Middle frontal gyrus (tissue), 1 donor: ENCODE data around the gene CNTFR.

ENCODE experiments used
- DNase-seq: peaks from one replicate; pipeline ENCODE4 v3.0.0-alpha.2; 2015; ENCODE audit warnings: low spot score; ENCODE audit errors: extremely low spot score

Gene CNTFR

GRCh38 chr9:34572628-34573027 lies 16.9 kb downstream of the CNTFR start:
- DNase-seq: no peak

GRCh38 chr9:34572092-34572491 lies 17.4 kb downstream of the CNTFR start:
- no peak for DNase-seq

GRCh38 chr9:34571481-34571810 lies 18.1 kb downstream of the CNTFR start:
- DNase-seq: no peak

- no peak for DNase-seq
These were observed 18.6 kb downstream of the CNTFR start for GRCh38 chr9:34570809-34571480.

GRCh38 chr9:34570376-34570775 lies 19.1 kb downstream of the CNTFR start:
- no peak for DNase-seq

GRCh38 chr9:34568774-34569173 lies 20.8 kb downstream of the CNTFR start:
- no peak for DNase-seq

GRCh38 chr9:34568133-34568532 lies 21.4 kb downstream of the CNTFR start:
- DNase-seq: no peak

GRCh38 chr9:34566972-34567371 lies 22.6 kb downstream of the CNTFR start:
- no peak for DNase-seq

GRCh38 chr9:34566322-34566721 lies 23.2 kb downstream of the CNTFR start:
- no peak for DNase-seq

GRCh38 chr9:34565856-34566255 lies 23.7 kb downstream of the CNTFR start:
- no peak for DNase-seq

GRCh38 chr9:34564617-34565016 lies 24.9 kb downstream of the CNTFR start:
- no peak for DNase-seq

- DNase-seq: no peak
These were observed 26.3 kb downstream of the CNTFR start for GRCh38 chr9:34563262-34563661.

- DNase-seq: no peak
These were observed 27.3 kb downstream of the CNTFR start for GRCh38 chr9:34562135-34562745.

GRCh38 chr9:34560599-34561214 lies 28.8 kb downstream of the CNTFR start:
- no peak for DNase-seq

- peak; percentile 16 for DNase-seq
These were observed 29.7 kb downstream of the CNTFR start for GRCh38 chr9:34559624-34560455.

GRCh38 chr9:34558919-34559623 lies 30.5 kb downstream of the CNTFR start:
- no peak for DNase-seq

GRCh38 chr9:34558364-34558763 lies 31.2 kb downstream of the CNTFR start:
- DNase-seq: no peak

GRCh38 chr9:34557426-34558321 lies 31.9 kb downstream of the CNTFR start:
- no peak for DNase-seq

- no peak for DNase-seq
These were observed 32.6 kb downstream of the CNTFR start for GRCh38 chr9:34556949-34557348.

GRCh38 chr9:34555936-34556525 lies 33.5 kb downstream of the CNTFR start:
- no peak for DNase-seq
